ENCODE measurements around the gene PTPRK. TPM values are rescaled to one million over a fixed set of nuclear protein-coding genes. Genes with fewer than 3 reads are reported as not detected.

Gene PTPRK
- total RNA-seq, 1 experiment from 2014 or later = 53.8 TPM

DNA sequence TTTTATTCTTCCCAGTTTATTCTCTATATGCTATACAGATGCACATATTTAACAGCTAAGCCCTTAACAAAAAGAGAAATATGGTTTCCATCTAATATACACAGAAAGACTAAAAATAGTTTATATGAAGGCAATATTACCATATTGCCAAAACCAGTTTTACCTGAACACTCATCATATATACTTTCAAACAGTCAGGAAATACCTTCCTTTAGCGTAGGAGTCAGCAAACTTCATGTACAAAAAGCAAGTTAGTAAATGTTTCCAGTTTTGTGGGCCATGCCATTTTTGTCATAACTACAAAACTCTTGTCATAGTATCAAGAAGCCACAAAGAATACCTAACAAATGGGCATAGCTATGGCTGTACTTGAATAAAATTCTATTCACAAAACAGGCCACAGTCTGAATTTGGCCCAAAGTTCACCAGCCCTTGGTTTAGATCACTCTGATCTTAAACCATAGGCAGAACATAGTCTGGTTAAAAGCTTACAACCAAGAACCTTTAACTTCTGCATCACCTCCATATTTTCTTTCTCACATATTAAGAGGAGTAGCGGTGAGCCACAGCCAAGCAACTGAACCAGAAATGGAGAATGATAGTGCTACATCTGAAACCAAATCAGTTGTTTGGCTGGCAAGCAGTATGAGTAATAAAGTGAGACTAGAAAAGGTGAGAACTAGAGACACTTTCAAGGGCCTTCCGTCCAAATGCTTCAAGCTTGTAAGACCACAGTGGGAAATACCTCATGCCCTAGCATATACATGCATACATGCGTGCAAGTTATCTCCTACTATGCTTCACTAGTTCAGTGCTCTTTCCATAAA, 116.6 kb downstream of the PTPRK start:
- Histone ChIP-seq H3K9me2 (replicated peaks; ENCODE audit: low read length) (no peaks in the 10 kb centered on the region), H3K27me3 (ENCODE audit: low read length) (no peaks in the 10 kb centered on the region), H3K79me2 (ENCODE audit: low read length) (peaks cover 41% of the 10 kb centered on the region; the same call in 1 of the 2 replicates), H4K20me1 (ENCODE audit: low read length) (no peaks in the 10 kb centered on the region), H3K4me2 (ENCODE audit: low read length) (no peak overlapping the region), H3F3A (ENCODE audit: low read length, unreplicated experiment) (no peaks in the 10 kb centered on the region), H3K27ac (ENCODE audit: low read length) (no peak overlapping the region), H2AFZ (ENCODE audit: low read length) (no peak overlapping the region), H3K9ac (ENCODE audit: low read length) (no peak overlapping the region), H3K9me3 (ENCODE audit: low read length) (no peaks in the 10 kb centered on the region), H3K4me1 (ENCODE audit: insufficient read depth, low read length) (peaks cover 10% of the 10 kb centered on the region), H3K36me3 (ENCODE audit: low read depth, low read length) (no peaks in the 10 kb centered on the region), H3K4me3 (ENCODE audit: low read length) (no peak overlapping the region)
- ChIA-PET POLR2A (ENCODE audit: unreplicated experiment) (no interaction called here), CTCF (interaction anchor here (0.6 kb wide), 1 partner anchor 213 kb away, joined by 3 read pairs; no protein-coding TSS in a partner anchor)
- TF ChIP-seq EZH2phosphoT487 (IDR thresholded peaks at IDR 0.05; ENCODE audit: borderline replicate concordance, low read length) (no peak), EZH2 (IDR thresholded peaks at IDR 0.05; ENCODE audit: low read length, unreplicated experiment) (no peak)
- TF ChIP-seq, protein P1, sequence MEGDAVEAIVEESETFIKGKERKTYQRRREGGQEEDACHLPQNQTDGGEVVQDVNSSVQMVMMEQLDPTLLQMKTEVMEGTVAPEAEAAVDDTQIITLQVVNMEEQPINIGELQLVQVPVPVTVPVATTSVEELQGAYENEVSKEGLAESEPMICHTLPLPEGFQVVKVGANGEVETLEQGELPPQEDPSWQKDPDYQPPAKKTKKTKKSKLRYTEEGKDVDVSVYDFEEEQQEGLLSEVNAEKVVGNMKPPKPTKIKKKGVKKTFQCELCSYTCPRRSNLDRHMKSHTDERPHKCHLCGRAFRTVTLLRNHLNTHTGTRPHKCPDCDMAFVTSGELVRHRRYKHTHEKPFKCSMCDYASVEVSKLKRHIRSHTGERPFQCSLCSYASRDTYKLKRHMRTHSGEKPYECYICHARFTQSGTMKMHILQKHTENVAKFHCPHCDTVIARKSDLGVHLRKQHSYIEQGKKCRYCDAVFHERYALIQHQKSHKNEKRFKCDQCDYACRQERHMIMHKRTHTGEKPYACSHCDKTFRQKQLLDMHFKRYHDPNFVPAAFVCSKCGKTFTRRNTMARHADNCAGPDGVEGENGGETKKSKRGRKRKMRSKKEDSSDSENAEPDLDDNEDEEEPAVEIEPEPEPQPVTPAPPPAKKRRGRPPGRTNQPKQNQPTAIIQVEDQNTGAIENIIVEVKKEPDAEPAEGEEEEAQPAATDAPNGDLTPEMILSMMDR (conservative IDR thresholded peaks at IDR 0.05; ENCODE audit: low read depth, low read length) = no peak
- ATAC-seq (no peak), DNase-seq (peak; percentile 9)
- BruUV-seq (replicated peaks) = no TSS peak
- intact Hi-C loops (cut with micrococcal nuclease) = no loop called here

DNA sequence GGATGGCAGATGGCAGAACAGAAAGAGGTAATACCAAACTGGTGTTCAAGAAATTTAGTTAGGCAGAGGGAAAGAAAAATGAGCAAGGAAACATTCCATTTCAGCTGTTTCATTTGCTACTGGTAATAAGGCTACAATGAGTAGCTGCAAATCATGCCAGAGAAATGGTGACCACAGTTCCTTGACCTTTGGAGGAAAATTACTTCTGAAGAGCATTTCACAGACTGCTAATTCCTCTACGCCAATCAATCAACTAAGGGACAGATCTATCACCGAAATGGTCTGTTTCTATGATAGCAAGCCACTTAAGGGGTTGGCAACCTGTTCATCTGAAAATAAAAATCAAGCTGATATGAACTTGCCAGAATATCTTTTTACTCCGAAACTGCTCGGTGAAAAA, 119.5 kb downstream of the PTPRK start:
- ATAC-seq (no peak), DNase-seq (no peak)
- no peak overlapping the region for H3K4me2 ChIP-seq (ENCODE audit: low read length)
- no TSS peak for BruUV-seq (replicated peaks)
- no peak overlapping the region for H3K4me3 ChIP-seq (ENCODE audit: low read length)
- peaks cover 44% of the 10 kb centered on the region; the same call in 1 of the 2 replicates for H3K79me2 ChIP-seq (ENCODE audit: low read length)
- no peak overlapping the region for H3K27ac ChIP-seq (ENCODE audit: low read length)
- H3F3A ChIP-seq (ENCODE audit: low read length, unreplicated experiment) = no peaks in the 10 kb centered on the region
- ChIA-PET CTCF (no interaction called here), POLR2A (ENCODE audit: unreplicated experiment) (no interaction called here)
- no peaks in the 10 kb centered on the region for H3K9me2 ChIP-seq (replicated peaks; ENCODE audit: low read length)
- intact Hi-C loops (cut with micrococcal nuclease) = loop anchor here (1.0 kb wide), 1 partner anchor 14 kb away; no protein-coding TSS in a partner anchor
- H3K9me3 ChIP-seq (ENCODE audit: low read length) = no peaks in the 10 kb centered on the region
- no peaks in the 10 kb centered on the region for H4K20me1 ChIP-seq (ENCODE audit: low read length)
- no peak overlapping the region for H3K9ac ChIP-seq (ENCODE audit: low read length)
- H2AFZ ChIP-seq (ENCODE audit: low read length) = no peak overlapping the region
- H3K4me1 ChIP-seq (ENCODE audit: insufficient read depth, low read length) = peaks cover 10% of the 10 kb centered on the region
- TF ChIP-seq EZH2phosphoT487 (IDR thresholded peaks at IDR 0.05; ENCODE audit: borderline replicate concordance, low read length) = no peak
- TF ChIP-seq EZH2 (IDR thresholded peaks at IDR 0.05; ENCODE audit: low read length, unreplicated experiment) = no peak
- TF ChIP-seq, protein P1 (conservative IDR thresholded peaks at IDR 0.05; ENCODE audit: low read depth, low read length) = no peak
- H3K36me3 ChIP-seq (ENCODE audit: low read depth, low read length) = no peaks in the 10 kb centered on the region
- no peaks in the 10 kb centered on the region for H3K27me3 ChIP-seq (ENCODE audit: low read length)

DNA sequence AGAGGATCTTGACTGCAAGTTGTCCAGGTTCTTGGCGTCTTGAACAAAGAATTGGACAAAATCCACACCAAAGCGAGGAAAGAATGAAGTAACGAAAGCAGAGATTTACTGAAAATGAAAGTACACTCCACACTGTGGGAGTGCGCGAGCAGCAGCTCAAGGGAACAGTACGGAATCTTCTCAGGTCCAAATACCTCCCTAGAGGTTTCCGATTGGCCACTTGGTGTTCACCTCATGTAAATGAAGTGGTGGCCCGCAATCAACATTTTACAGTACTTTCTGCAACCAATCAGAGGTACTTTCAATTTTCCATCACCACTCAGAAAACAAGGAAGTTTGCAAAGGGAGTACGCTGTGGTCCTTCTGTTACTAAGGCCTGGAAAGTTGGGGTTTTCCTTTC, 122.4 kb downstream of the PTPRK start:
- DNase-seq = no peak
- no peaks in the 10 kb centered on the region for H3K36me3 ChIP-seq (ENCODE audit: low read depth, low read length)
- intact Hi-C loops (cut with micrococcal nuclease) = no loop called here
- ChIA-PET POLR2A (ENCODE audit: unreplicated experiment) (no interaction called here), CTCF (no interaction called here)
- TF ChIP-seq EZH2 (IDR thresholded peaks at IDR 0.05; ENCODE audit: low read length, unreplicated experiment) (no peak), EZH2phosphoT487 (IDR thresholded peaks at IDR 0.05; ENCODE audit: borderline replicate concordance, low read length) (no peak)
- TF ChIP-seq, protein P1 (conservative IDR thresholded peaks at IDR 0.05; ENCODE audit: low read depth, low read length) = no peak
- no peak for ATAC-seq
- no peak overlapping the region for H2AFZ ChIP-seq (ENCODE audit: low read length)
- no peak overlapping the region for H3K9ac ChIP-seq (ENCODE audit: low read length)
- H3K4me2 ChIP-seq (ENCODE audit: low read length) = no peak overlapping the region
- H3K27me3 ChIP-seq (ENCODE audit: low read length) = no peaks in the 10 kb centered on the region
- no peaks in the 10 kb centered on the region for H3K9me3 ChIP-seq (ENCODE audit: low read length)
- no peak overlapping the region for H3K4me3 ChIP-seq (ENCODE audit: low read length)
- no peaks in the 10 kb centered on the region for H4K20me1 ChIP-seq (ENCODE audit: low read length)
- no peaks in the 10 kb centered on the region for H3K9me2 ChIP-seq (replicated peaks; ENCODE audit: low read length)
- H3F3A ChIP-seq (ENCODE audit: low read length, unreplicated experiment) = no peaks in the 10 kb centered on the region
- H3K79me2 ChIP-seq (ENCODE audit: low read length) = peaks cover 34% of the 10 kb centered on the region; the same call in 1 of the 2 replicates
- no peak overlapping the region for H3K27ac ChIP-seq (ENCODE audit: low read length)
- no TSS peak for BruUV-seq (replicated peaks)
- no peaks in the 10 kb centered on the region for H3K4me1 ChIP-seq (ENCODE audit: insufficient read depth, low read length)

Measured in PC-3 (cell line).